Muscle of leg (tissue), 11 donors: Measurements from ENCODE around the gene GUK1. TPM values are rescaled to one million over a fixed set of nuclear protein-coding genes. Genes with fewer than 3 reads are reported as not detected.
"Not testable (repeated sequence)": the region's sequence is repeated elsewhere in the genome, so short reads cannot be mapped to it uniquely, and the experiment has no call there.

Experiments
- DNase-seq: peaks from one replicate; pipeline ENCODE4 v3.0.0; 2013
- H3K27ac ChIP-seq: one replicate; pipeline ENCODE4 v1.5.1; 2013; ENCODE audit warnings: mild to moderate bottlenecking, low read length, control low read depth
- H3K27me3 ChIP-seq: one replicate; pipeline ENCODE4 v1.6.1; 2013; ENCODE audit warnings: low read length; ENCODE audit not compliant: control insufficient read depth, insufficient read depth
- H3K36me3 ChIP-seq: one replicate; pipeline ENCODE4 v1.6.1; 2013; ENCODE audit warnings: low read length; ENCODE audit not compliant: control insufficient read depth, insufficient read depth
- H3K4me1 ChIP-seq: one replicate; pipeline ENCODE4 v1.6.1; 2013; ENCODE audit warnings: low read length; ENCODE audit not compliant: control insufficient read depth, insufficient read depth
- H3K4me3 ChIP-seq: one replicate; pipeline ENCODE4 v1.5.1; 2013; ENCODE audit warnings: low read length, control low read depth
- H3K9me3 ChIP-seq: replicated peaks from 2 replicates; pipeline ENCODE4 v1.6.1; 2013; ENCODE audit warnings: low read depth, low read length; ENCODE audit not compliant: control insufficient read depth
- WGBS: methylation state at CpG from one replicate; pipeline ENCODE4 v1.1.5; 2013; ENCODE audit warnings: missing lambda C conversion rate; ENCODE audit not compliant: insufficient coverage; 5-methylcytosine and 5-hydroxymethylcytosine counted together
- polyA plus RNA-seq, 8 donors: library from polyadenylated mRNA; unstranded; fragments of 120-200 nt; gene quantifications; one replicate each; pipeline versions ENCODE4 v1.2.1 to v1.2.3, GENCODE V29; 2013; ENCODE audit warnings: inconsistent platforms in 1 of 8, low replicate concordance in 1 of 8; ENCODE audit not compliant: insufficient read length in 8 of 8, insufficient read depth in 1 of 8
- total RNA-seq: library from RNA; stranded (reverse); fragments of 120-200 nt; gene quantifications from one replicate; pipeline ENCODE4 v1.2.4, GENCODE V29; 2013

GUK1 gene
- total and polyA plus RNA-seq, 9 donors: 137 to 180 (median 170) TPM

DNA sequence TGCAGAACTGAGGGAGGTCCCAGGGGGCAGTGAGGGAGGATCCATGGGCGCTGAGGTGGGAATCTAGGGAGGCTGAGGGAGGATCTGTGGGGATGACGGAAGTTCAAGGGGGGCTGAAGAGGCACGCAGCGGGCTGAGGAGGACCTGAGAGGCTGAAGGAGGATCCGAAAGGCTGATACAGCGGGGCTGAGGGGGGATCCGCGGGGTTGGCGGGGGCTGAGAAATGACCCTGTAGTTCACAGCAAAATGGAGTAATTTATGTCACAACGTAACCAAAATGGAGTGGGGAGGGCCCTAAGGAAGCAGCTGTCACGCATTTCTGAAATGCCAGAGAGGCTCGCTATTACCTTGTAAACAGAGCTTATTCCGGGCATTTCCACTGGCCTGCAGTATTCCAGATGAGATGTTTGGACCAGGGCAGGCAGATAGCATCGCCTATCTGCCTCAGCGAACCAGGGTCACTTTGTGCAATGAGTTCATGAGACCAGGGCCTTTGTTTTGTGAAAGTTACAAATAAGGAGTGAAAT lies 30.1 kb upstream of the GUK1 start:
- Histone ChIP-seq H3K27ac (peak overlapping the region; percentile 84), H3K27me3 (no peaks in the 10 kb centered on the region), H3K4me1 (peaks cover 18% of the 10 kb centered on the region), H3K36me3 (peaks cover 24% of the 10 kb centered on the region), H3K4me3 (peak overlapping the region; percentile 93), H3K9me3 (no peaks in the 10 kb centered on the region)
- no peak for DNase-seq
- 37% methylated on average over 15 of the region's 15 CpGs for WGBS

DNA sequence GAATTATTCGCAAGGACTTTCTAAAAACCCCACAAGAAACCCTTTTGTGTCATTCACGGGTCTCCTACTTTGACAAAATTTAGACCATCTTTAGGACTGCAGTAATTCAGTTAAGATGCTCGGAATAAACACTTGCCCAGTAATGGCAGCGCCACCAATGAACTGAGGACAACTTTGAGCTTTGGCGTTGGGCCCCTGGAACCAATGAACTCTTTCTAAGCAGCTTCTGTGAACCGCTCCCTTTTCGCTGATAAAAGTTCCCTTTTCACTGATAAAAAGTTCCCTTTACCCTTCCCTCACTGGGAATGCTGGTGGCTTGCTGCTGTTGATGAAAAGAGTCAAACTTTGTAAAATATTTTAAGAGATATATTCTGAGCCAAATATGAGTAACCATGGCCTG lies 29.5 kb upstream of the GUK1 start:
- H3K27me3 ChIP-seq: no peaks in the 10 kb centered on the region
- peaks cover 18% of the 10 kb centered on the region for H3K4me1 ChIP-seq
- peaks cover 22% of the 10 kb centered on the region for H3K36me3 ChIP-seq
- H3K27ac ChIP-seq: peak overlapping the region; percentile 84
- H3K9me3 ChIP-seq: no peaks in the 10 kb centered on the region
- H3K4me3 ChIP-seq: no peak overlapping the region
- WGBS: 90% methylated on average over 3 of the region's 7 CpGs
- no peak for DNase-seq

DNA sequence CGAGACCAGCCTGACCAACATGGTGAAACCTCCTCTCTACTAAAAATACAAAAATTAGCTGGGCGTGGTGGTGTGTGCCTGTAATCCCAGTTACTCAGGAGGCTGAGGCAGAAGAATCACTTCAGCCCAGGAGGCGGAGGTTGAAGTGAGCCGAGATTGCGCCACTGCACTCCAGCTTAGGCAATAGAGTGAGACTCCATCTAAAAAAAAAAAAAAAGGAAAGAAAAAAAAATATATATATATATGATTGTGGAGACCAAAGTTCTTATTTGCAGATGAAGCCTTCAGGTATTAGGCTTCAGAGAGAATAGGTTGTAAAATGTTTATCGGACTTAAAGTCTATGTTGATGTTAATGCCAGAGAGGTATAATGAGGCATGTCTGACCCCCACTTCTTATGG lies 28.8 kb upstream of the GUK1 start:
- not testable (repeated sequence) for H3K27ac ChIP-seq, H3K27me3 ChIP-seq, H3K4me3 ChIP-seq, H3K9me3 ChIP-seq, DNase-seq
- 86% methylated on average over 1 of the region's 6 CpGs for WGBS
- Histone ChIP-seq H3K36me3 (peaks cover 16% of the 10 kb centered on the region), H3K4me1 (peaks cover 18% of the 10 kb centered on the region)

DNA sequence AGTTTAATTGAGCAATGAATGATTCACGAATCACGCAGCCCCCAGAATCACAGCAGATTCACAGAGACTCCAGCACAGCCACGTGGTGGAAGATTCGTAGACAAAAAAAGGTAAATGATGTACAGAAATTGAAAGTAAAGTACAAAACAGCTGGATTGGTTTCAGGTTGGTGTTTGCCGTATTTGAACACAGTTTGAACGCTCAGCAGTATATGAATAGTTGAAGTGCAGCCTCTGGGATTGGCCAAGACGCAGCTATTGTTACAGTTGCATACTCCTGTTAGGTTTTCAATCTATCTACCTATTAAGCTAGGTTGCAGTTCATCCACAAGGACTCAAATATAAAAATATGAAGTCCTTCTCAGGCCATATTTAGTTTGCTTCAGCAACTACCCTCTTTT lies 27.9 kb upstream of the GUK1 start:
- Histone ChIP-seq H3K9me3 (no peaks in the 10 kb centered on the region), H3K36me3 (peaks cover 8% of the 10 kb centered on the region), H3K27ac (no peak overlapping the region), H3K27me3 (no peaks in the 10 kb centered on the region), H3K4me3 (no peak overlapping the region), H3K4me1 (peaks cover 18% of the 10 kb centered on the region)
- no peak for DNase-seq
- WGBS: no CpG with 5 or more reads among the region's 7 CpGs

DNA sequence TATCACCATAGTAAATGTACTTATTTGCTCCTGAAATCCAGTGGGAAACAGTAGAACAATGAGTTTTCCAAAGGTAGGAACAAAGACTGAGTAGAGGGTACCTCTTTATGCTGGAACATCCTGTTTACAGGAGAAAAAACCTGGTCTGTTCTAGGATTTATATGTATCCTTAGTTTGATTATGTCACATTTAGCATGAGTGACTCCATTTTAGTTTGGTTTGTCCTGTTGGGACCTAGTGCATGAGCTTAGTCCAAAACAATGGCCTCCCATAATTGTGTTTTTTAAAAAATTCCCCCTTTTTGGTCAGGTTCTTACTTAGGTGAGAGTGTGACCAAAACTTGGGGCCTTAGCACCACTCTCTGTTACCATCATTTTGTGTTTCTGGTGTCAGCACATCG lies 27.5 kb upstream of the GUK1 start:
- Histone ChIP-seq H3K27ac (no peak overlapping the region), H3K4me3 (no peak overlapping the region), H3K36me3 (peaks cover 3% of the 10 kb centered on the region), H3K4me1 (peaks cover 18% of the 10 kb centered on the region), H3K27me3 (no peaks in the 10 kb centered on the region), H3K9me3 (no peaks in the 10 kb centered on the region)
- no CpG with 5 or more reads among the region's 1 CpG for WGBS
- no peak for DNase-seq

DNA sequence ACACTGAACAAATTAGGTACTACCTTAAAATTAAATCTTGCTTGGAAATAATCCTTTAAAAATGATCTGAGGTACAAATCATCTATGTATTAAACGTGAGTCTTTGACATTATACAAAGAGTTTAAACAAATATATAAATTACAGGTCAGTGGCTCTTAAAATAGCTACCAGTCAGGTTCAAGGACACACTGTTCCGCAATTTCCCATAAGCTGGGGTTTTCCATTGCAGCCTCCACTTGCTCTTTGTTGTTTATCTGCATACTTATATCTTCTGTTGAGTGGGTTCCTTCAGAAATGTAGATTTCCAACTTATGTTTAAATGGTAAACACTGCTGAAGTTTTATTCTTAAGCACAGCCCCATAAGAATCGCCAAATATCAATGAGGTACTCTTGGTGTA lies 25.3 kb upstream of the GUK1 start:
- DNase-seq: no peak
- no CpG with 5 or more reads among the region's 3 CpGs for WGBS
- Histone ChIP-seq H3K4me1 (peaks cover 6% of the 10 kb centered on the region), H3K9me3 (peaks cover 2% of the 10 kb centered on the region), H3K27me3 (no peaks in the 10 kb centered on the region), H3K4me3 (no peak overlapping the region), H3K36me3 (no peaks in the 10 kb centered on the region), H3K27ac (no peak overlapping the region)

DNA sequence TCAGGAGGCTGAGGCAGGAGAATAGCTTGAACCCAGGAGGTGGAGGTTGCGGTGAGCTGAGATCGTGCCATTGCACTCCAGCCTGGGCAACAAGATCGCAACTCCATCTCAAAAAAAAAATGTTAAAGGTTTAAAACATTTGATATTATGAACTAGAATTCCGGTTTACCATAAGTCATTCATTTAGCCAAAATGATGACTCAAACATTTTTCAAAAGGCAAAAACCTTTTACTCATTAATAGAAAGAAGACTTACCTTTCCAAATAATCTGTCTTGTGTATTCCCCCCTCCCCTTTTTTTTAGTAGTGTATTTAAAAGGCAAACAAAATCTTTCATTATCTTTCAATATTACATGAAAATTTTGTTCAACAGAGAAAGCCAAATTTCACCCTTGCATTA lies 22.7 kb upstream of the GUK1 start:
- WGBS: no CpG with 5 or more reads among the region's 4 CpGs

DNA sequence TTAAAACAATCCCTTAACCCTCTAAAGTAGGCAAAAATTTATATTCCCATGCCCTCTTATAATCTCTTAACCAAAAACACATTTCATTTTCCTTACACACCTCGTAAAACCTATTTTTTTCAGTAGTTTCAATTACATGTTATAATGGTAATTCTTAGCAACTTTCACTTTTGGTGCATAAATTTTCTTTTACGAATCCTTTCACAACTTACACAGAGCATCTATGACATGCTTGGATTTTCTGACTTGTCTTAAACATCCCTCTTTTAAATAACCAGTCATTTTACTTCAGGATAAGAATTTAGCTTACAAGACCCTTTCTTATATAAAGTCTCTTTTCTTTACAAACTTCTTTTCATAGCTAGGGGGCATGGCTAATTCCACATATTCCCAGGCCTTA lies 22.0 kb upstream of the GUK1 start:
- no peaks in the 10 kb centered on the region for H3K36me3 ChIP-seq
- peaks cover 2% of the 10 kb centered on the region for H3K9me3 ChIP-seq
- no peak overlapping the region for H3K4me3 ChIP-seq
- H3K27me3 ChIP-seq: no peaks in the 10 kb centered on the region
- H3K4me1 ChIP-seq: no peaks in the 10 kb centered on the region
- H3K27ac ChIP-seq: no peak overlapping the region
- no CpG with 5 or more reads among the region's 2 CpGs for WGBS
- no peak for DNase-seq

More for the DNA sequence above, 22.7 kb upstream of the GUK1 start:
- Histone ChIP-seq H3K4me1 (no peaks in the 10 kb centered on the region), H3K36me3 (no peaks in the 10 kb centered on the region), H3K9me3 (peaks cover 2% of the 10 kb centered on the region), H3K4me3 (no peak overlapping the region), H3K27me3 (no peaks in the 10 kb centered on the region), H3K27ac (no peak overlapping the region)
- DNase-seq: no peak

DNA sequence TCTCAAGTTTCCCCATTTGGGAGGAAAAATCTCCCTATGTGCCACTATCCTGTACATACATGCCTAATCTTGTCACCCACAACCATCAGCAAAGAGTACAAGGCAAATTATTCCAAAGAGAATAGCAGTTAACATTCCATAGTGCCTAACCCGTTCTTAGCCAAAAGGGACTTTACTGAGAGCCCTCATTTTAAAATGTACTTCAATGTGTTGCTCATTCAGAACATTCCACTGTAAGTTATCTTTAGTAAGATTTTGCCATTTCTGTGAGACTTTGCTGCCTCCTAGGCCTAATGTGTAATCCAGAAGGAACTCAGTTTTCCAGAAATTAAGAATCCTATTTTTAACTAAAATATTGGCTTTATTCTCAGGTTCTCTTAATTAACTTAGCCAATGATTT lies 19.7 kb upstream of the GUK1 start:
- H3K27ac ChIP-seq: no peak overlapping the region
- H3K27me3 ChIP-seq: no peaks in the 10 kb centered on the region
- no peak overlapping the region for H3K4me3 ChIP-seq
- DNase-seq: no peak
- no peaks in the 10 kb centered on the region for H3K4me1 ChIP-seq
- H3K9me3 ChIP-seq: peaks cover 2% of the 10 kb centered on the region
- WGBS: no CpG with 5 or more reads among the region's 1 CpG
- no peaks in the 10 kb centered on the region for H3K36me3 ChIP-seq

DNA sequence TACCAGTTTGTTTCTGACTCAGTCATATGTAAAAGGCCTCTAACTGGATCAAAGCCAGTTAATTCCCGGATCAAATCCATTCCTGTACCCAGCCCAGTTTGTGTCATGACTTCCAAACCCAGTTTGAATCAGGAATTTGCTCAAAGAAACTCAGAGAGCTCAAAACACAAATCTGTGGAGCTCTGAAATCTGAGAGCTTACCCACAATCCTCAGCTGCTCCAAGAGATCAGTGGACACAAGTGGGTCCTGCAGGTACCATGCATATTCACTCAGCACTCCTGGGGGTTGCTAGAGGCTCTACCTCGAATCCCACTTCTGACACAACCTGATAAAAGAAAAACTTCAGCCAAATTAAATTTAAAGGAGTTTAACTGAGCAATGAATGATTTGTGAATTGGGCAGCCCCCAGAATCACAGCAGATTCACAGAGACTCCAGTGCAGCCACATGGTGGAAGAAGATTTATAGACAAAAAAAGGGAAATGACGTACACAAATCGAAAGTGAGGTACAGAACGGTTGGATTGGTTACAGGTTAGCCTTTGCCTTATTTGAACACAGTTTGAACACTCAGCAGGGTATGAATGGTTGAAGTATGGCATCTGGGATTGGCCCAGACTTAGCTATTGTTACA lies 19.1 kb upstream of the GUK1 start:
- Histone ChIP-seq H3K4me3 (no peak overlapping the region), H3K4me1 (no peaks in the 10 kb centered on the region), H3K27ac (no peak overlapping the region), H3K36me3 (no peaks in the 10 kb centered on the region), H3K27me3 (no peaks in the 10 kb centered on the region), H3K9me3 (peaks cover 2% of the 10 kb centered on the region)
- DNase-seq: no peak
- WGBS: 71% methylated on average over 4 of the region's 5 CpGs
